ENCODE results near the gene TMEM52.

DNA sequence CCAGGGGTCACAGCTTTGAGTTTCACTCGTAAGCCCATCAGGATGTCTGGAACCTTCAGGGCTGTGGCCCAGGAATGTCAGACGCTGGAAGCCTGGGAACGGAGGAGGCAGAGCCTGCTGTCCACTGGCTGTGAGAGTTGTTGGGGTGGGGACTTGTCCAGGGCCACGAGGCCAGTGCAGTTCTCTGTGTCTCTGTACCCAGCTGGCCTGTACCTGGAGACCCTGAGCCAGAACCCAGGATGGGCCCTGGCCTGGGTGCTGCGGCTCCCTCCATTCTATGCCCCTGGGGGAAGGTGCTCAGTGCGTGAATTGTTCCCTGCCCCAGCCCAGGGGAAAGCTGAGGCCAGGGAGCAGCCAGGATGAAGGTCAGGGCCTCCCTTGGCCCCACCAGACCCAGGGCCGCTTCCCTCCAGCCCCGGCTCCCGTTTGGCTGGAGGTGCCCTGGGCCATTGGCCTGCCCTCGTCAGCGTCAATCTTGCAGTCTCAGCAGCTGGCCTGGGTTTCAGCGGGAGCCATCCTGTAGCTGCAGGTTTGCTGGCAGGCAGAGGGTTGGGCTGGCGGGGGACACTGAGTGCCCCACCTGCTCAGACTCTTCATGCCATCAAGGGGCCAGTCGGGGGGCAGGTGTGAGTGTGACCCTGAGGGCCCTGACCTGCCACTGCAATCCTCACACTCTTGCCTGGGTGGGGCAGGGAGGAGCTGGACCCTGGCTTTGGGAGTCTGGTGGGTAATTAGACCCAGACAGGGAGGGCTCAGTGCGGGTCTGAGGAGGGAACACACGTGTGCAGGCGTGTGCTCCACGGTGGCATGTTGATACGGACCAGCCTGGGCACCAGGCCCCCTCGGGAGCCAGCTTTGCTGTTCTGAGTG lies 4.7 kb downstream of the TMEM52 start:
- TF ChIP-seq, protein P1, sequence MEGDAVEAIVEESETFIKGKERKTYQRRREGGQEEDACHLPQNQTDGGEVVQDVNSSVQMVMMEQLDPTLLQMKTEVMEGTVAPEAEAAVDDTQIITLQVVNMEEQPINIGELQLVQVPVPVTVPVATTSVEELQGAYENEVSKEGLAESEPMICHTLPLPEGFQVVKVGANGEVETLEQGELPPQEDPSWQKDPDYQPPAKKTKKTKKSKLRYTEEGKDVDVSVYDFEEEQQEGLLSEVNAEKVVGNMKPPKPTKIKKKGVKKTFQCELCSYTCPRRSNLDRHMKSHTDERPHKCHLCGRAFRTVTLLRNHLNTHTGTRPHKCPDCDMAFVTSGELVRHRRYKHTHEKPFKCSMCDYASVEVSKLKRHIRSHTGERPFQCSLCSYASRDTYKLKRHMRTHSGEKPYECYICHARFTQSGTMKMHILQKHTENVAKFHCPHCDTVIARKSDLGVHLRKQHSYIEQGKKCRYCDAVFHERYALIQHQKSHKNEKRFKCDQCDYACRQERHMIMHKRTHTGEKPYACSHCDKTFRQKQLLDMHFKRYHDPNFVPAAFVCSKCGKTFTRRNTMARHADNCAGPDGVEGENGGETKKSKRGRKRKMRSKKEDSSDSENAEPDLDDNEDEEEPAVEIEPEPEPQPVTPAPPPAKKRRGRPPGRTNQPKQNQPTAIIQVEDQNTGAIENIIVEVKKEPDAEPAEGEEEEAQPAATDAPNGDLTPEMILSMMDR (IDR thresholded peaks at IDR 0.05): no peak
- TF ChIP-seq POLR2AphosphoS5 (IDR thresholded peaks at IDR 0.05) (no peak), POLR2A (IDR thresholded peaks at IDR 0.05) (no peak)
